H9 (cell line): ENCODE data around the gene SGSM2. TPM values are rescaled to one million over a fixed set of nuclear protein-coding genes. Genes with fewer than 3 reads are reported as not detected.

Source experiments
- DNase-seq: peaks from one replicate; pipeline ENCODE4 v3.0.0-alpha.2; 2017
- H2AFZ ChIP-seq: one replicate; pipeline ENCODE4 v1.6.1; 2013; ENCODE audit warnings: mild to moderate bottlenecking, low read length, control low read depth, moderate library complexity
- H2AK5ac ChIP-seq: 2 replicates; pipeline ENCODE4 v1.6.1; 2013; ENCODE audit warnings: low read length, control low read depth, mixed read lengths; ENCODE audit not compliant: insufficient read length
- H2BK120ac ChIP-seq: one replicate; pipeline ENCODE4 v1.6.1; 2013; ENCODE audit warnings: low read depth, mild to moderate bottlenecking, low read length, control low read depth, inconsistent platforms; ENCODE audit not compliant: poor library complexity, severe bottlenecking
- H2BK12ac ChIP-seq: 2 replicates; pipeline ENCODE4 v1.6.1; 2013; ENCODE audit warnings: low read length, control low read depth, mixed read lengths, low read depth; ENCODE audit not compliant: insufficient read length
- H2BK15ac ChIP-seq: 2 replicates; pipeline ENCODE4 v1.6.1; 2013; ENCODE audit warnings: low read depth, low read length, control low read depth
- H2BK20ac ChIP-seq: one replicate; pipeline ENCODE4 v1.6.1; 2013; ENCODE audit warnings: low read depth, mild to moderate bottlenecking, low read length, control low read depth, inconsistent platforms; ENCODE audit not compliant: poor library complexity, severe bottlenecking
- H2BK5ac ChIP-seq: 2 replicates; pipeline ENCODE4 v1.6.1; 2013; ENCODE audit warnings: low read length, control low read depth, mixed read lengths; ENCODE audit not compliant: insufficient read length
- H3K14ac ChIP-seq: 2 replicates; pipeline ENCODE4 v1.6.1; 2013; ENCODE audit warnings: low read length, control low read depth; ENCODE audit not compliant: insufficient read depth
- H3K18ac ChIP-seq: 2 replicates; pipeline ENCODE4 v1.6.1; 2013; ENCODE audit warnings: low read depth, mild to moderate bottlenecking, mixed read lengths, low read length, control low read depth; ENCODE audit not compliant: insufficient read length
- H3K23ac ChIP-seq: 2 replicates; pipeline ENCODE4 v1.6.1; 2013; ENCODE audit warnings: low read length, control low read depth, mixed read lengths, low read depth; ENCODE audit not compliant: insufficient read length
- H3K23me2 ChIP-seq: 2 replicates; pipeline ENCODE4 v1.6.1; 2013; ENCODE audit warnings: low read depth, mild to moderate bottlenecking, mixed read lengths, low read length, control low read depth; ENCODE audit not compliant: insufficient read length, poor library complexity, severe bottlenecking
- H3K27ac ChIP-seq: 2 replicates; pipeline ENCODE4 v1.5.1; 2013; ENCODE audit warnings: low read length, control low read depth, mixed read lengths, low read depth; ENCODE audit not compliant: insufficient read length
- H3K27me3 ChIP-seq: 2 replicates; pipeline ENCODE4 v1.6.1; 2013; ENCODE audit warnings: low read length, control low read depth, inconsistent platforms; ENCODE audit not compliant: insufficient read depth
- H3K4ac ChIP-seq: 2 replicates; pipeline ENCODE4 v1.6.1; 2013; ENCODE audit warnings: low read depth, mild to moderate bottlenecking, control low read depth, inconsistent platforms, low read length, moderate library complexity
- H3K4me1 ChIP-seq: 2 replicates; pipeline ENCODE4 v1.6.1; 2013; ENCODE audit warnings: low read length, control low read depth, inconsistent platforms; ENCODE audit not compliant: insufficient read depth
- H3K4me2 ChIP-seq: 2 replicates; pipeline ENCODE4 v1.6.1; 2013; ENCODE audit warnings: low read length, control low read depth, mixed read lengths; ENCODE audit not compliant: insufficient read length, insufficient read depth
- H3K56ac ChIP-seq: 2 replicates; pipeline ENCODE4 v1.6.1; 2013; ENCODE audit warnings: low read depth, mild to moderate bottlenecking, mixed read lengths, low read length, control low read depth; ENCODE audit not compliant: insufficient read length
- H3K79me1 ChIP-seq: 2 replicates; pipeline ENCODE4 v1.6.1; 2013; ENCODE audit warnings: low read depth, mild to moderate bottlenecking, moderate library complexity, low read length, control low read depth, inconsistent platforms; ENCODE audit not compliant: insufficient read depth, poor library complexity, severe bottlenecking
- H3K79me2 ChIP-seq: 2 replicates; pipeline ENCODE4 v1.6.1; 2013; ENCODE audit warnings: low read length, control low read depth, inconsistent platforms; ENCODE audit not compliant: insufficient read depth
- H3K9ac ChIP-seq: 2 replicates; pipeline ENCODE4 v1.6.1; 2013; ENCODE audit warnings: low read length, control low read depth, mixed read lengths; ENCODE audit not compliant: insufficient read length; ENCODE audit errors: extremely low read depth
- H3K9me3 ChIP-seq: one replicate; pipeline ENCODE4 v1.6.1; 2013; ENCODE audit warnings: low read depth, low read length, inconsistent platforms; ENCODE audit not compliant: control insufficient read depth
- H3T11ph ChIP-seq: one replicate; pipeline ENCODE4 v1.6.1; 2013; ENCODE audit warnings: mild to moderate bottlenecking, low read length, control low read depth, inconsistent platforms
- H4K20me1 ChIP-seq: one replicate; pipeline ENCODE4 v1.6.1; 2013; ENCODE audit not compliant: control insufficient read depth, insufficient read length, insufficient read depth
- H4K5ac ChIP-seq: 2 replicates; pipeline ENCODE4 v1.6.1; 2013; ENCODE audit warnings: low read depth, mild to moderate bottlenecking, mixed read lengths, low read length, control low read depth; ENCODE audit not compliant: insufficient read length
- H4K8ac ChIP-seq: replicated peaks from 2 replicates; pipeline ENCODE4 v1.6.1; 2013; ENCODE audit warnings: low read length, control low read depth, mixed read lengths, low read depth; ENCODE audit not compliant: insufficient read length
- H4K91ac ChIP-seq: 2 replicates; pipeline ENCODE4 v1.6.1; 2013; ENCODE audit warnings: low read depth, mild to moderate bottlenecking, moderate library complexity, mixed read lengths, low read length, control low read depth; ENCODE audit not compliant: insufficient read length
- H3K27ac Mint-ChIP-seq, 3 experiments: 2 replicates in 2 of 3; 3 replicates in 1 of 3; pipeline ENCODE4 v1.8.0; 2020 to 2021; ENCODE audit warnings: mixed read lengths in 3 of 3, mild to moderate bottlenecking in 1 of 3, moderate library complexity in 1 of 3
- H3K27me3 Mint-ChIP-seq: 2 replicates; pipeline ENCODE4 v1.8.0; 2021; ENCODE audit warnings: low read depth, mild to moderate bottlenecking, moderate library complexity, mixed read lengths
- H3K36me3 Mint-ChIP-seq, 3 experiments: 2 replicates in 2 of 3; 3 replicates in 1 of 3; pipeline ENCODE4 v1.8.0; 2020 to 2021; ENCODE audit warnings: low read depth in 3 of 3, mixed read lengths in 3 of 3; ENCODE audit not compliant: insufficient read depth in 1 of 3
- H3K4me1 Mint-ChIP-seq, 2 experiments: 2 replicates each; pipeline ENCODE4 v1.8.0; 2020; ENCODE audit warnings: mixed read lengths in 2 of 2
- H3K4me3 Mint-ChIP-seq, 2 experiments: 2 replicates in 1 of 2; 3 replicates in 1 of 2; pipeline ENCODE4 v1.8.0; 2020 to 2021; ENCODE audit warnings: mild to moderate bottlenecking in 2 of 2, mixed read lengths in 2 of 2, moderate library complexity in 1 of 2
- H3K9me3 Mint-ChIP-seq, 2 experiments: 2 replicates in 1 of 2; 3 replicates in 1 of 2; pipeline ENCODE4 v1.8.0; 2020; ENCODE audit warnings: mild to moderate bottlenecking in 2 of 2, mixed read lengths in 2 of 2, moderate library complexity in 1 of 2
- WGBS: extraction: QIAGEN DNeasy Blood & Tissue Kit; methylation state at CpG from one replicate; pipeline ENCODE4 v1.1.7; 2013; ENCODE audit warnings: missing lambda C conversion rate, low lambda C conversion rate, mixed read lengths; ENCODE audit not compliant: insufficient read length; ENCODE audit errors: extremely low coverage; 5-methylcytosine and 5-hydroxymethylcytosine counted together
- total RNA-seq: library from RNA; stranded (reverse); gene quantifications from 2 replicates; pipeline ENCODE4 v1.2.1, GENCODE V29; 2021
- TF ChIP-seq, protein P1 (sequence below): fragments of 200-600 bp; sonication (generic); conservative IDR thresholded peaks from 3 replicates; pipeline ENCODE4 v1.8.0; 2021; ENCODE audit warnings: antibody characterized with exemption, mild to moderate bottlenecking

Gene SGSM2
- total RNA-seq, 1 experiment from 2014 or later: 45.6 TPM

GRCh38 chr17:2372681-2373080 is 35.4 kb downstream of the SGSM2 start:
- Mint-ChIP-seq H3K4me3 (no peak overlapping the region), H3K27me3 (no peaks in the 10 kb centered on the region), H3K9me3 (no peaks in the 10 kb centered on the region), H3K36me3 (peaks cover 3 to 25% (median 25%) of the 10 kb centered on the region in 3 experiments; a peak in 6 of 7 replicates), H3K4me1 (peaks cover 13 to 19% of the 10 kb centered on the region in 2 experiments), H3K27ac (no peak overlapping the region)
- no peak for DNase-seq
- Histone ChIP-seq H3K14ac (no peak overlapping the region), H4K91ac (no peak overlapping the region), H3K27ac (no peak overlapping the region), H3K56ac (no peak overlapping the region), H3K4me1 (no peaks in the 10 kb centered on the region), H2BK20ac (no peak overlapping the region), H2BK120ac (no peak overlapping the region), H3K27me3 (no peaks in the 10 kb centered on the region), H2BK15ac (no peak overlapping the region), H2BK5ac (no peak overlapping the region), H4K5ac (no peak overlapping the region), H3T11ph (no peak overlapping the region), H3K9me3 (no peaks in the 10 kb centered on the region), H2BK12ac (no peak overlapping the region), H4K8ac (no peak overlapping the region), H3K79me1 (no peaks in the 10 kb centered on the region), H2AK5ac (no peak overlapping the region), H3K79me2 (no peaks in the 10 kb centered on the region), H3K23me2 (no peaks in the 10 kb centered on the region), H4K20me1 (no peaks in the 10 kb centered on the region), H3K9ac (no peak overlapping the region), H3K23ac (no peak overlapping the region), H3K4ac (no peak overlapping the region), H3K18ac (no peak overlapping the region), H3K4me2 (no peak overlapping the region), H2AFZ (no peak overlapping the region)
- WGBS: no CpG with 5 or more reads among the region's 16 CpGs
- TF ChIP-seq, protein P1, sequence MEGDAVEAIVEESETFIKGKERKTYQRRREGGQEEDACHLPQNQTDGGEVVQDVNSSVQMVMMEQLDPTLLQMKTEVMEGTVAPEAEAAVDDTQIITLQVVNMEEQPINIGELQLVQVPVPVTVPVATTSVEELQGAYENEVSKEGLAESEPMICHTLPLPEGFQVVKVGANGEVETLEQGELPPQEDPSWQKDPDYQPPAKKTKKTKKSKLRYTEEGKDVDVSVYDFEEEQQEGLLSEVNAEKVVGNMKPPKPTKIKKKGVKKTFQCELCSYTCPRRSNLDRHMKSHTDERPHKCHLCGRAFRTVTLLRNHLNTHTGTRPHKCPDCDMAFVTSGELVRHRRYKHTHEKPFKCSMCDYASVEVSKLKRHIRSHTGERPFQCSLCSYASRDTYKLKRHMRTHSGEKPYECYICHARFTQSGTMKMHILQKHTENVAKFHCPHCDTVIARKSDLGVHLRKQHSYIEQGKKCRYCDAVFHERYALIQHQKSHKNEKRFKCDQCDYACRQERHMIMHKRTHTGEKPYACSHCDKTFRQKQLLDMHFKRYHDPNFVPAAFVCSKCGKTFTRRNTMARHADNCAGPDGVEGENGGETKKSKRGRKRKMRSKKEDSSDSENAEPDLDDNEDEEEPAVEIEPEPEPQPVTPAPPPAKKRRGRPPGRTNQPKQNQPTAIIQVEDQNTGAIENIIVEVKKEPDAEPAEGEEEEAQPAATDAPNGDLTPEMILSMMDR: no peak
